A549 (cell line): ENCODE results near the gene SLC38A3. TPM values are rescaled to one million over a fixed set of nuclear protein-coding genes. Genes with fewer than 3 reads are reported as not detected.

Experiments used
- ATAC-seq, 2 experiments: fragments of 200-7000 bp in 1 of 2; fragments of >200 bp in 1 of 2; cut with Nextera tagmentation in 1 of 2; cut with Tn5 transposase in 1 of 2; 3 replicates each; pipeline versions ENCODE4 v1.8.0 to v1.9.1; 2018 to 2020; ENCODE audit warnings: mild to moderate bottlenecking in 1 of 2, moderate library complexity in 1 of 2
- CTCF ChIA-PET: fragments of 300-600 bp; sonication (Branson Sonifier 250); formaldehyde crosslinking; extraction: SDS; loops from one replicate; lab custom pipeline; 2021; ENCODE audit warnings: antibody characterized with exemption, inconsistent platforms; lab: Yijun Ruan, JAX
- POLR2A ChIA-PET: fragments of 350-600 bp; formaldehyde crosslinking; extraction: SDS; loops from one replicate; lab custom pipeline; 2021; ENCODE audit warnings: antibody characterized with exemption, inconsistent platforms; lab: Yijun Ruan, JAX
- DNase-seq, 2 experiments: peaks; one replicate each; pipeline versions ENCODE4 v3.0.0 to v3.0.0-alpha.2; 2011 to 2016; ENCODE audit warnings: low read depth in 1 of 2, low spot score in 1 of 2
- FAIRE-seq: peaks from 2 replicates; lab custom pipeline; 2011; peaks lifted over from hg19 to GRCh38; lab: Jason Lieb, UNC
- H3K27ac ChIP-seq, 2 experiments: fragments of >200 bp; sonication (Bioruptor Twin); formaldehyde crosslinking; 3 replicates each; pipeline ENCODE4 v1.5.1; 2016 to 2017
- H3K4me1 ChIP-seq: fragments of >200 bp; sonication (Bioruptor Twin); formaldehyde crosslinking; 3 replicates; pipeline ENCODE4 v1.6.1; 2016
- H3K4me2 ChIP-seq: fragments of >200 bp; sonication (Bioruptor Twin); formaldehyde crosslinking; 3 replicates; pipeline ENCODE4 v1.6.1; 2016
- H3K4me3 ChIP-seq: fragments of >200 bp; sonication (Bioruptor Twin); formaldehyde crosslinking; 3 replicates; pipeline ENCODE4 v1.5.1; 2016
- H3K9me3 ChIP-seq: fragments of >200 bp; sonication (Bioruptor Twin); formaldehyde crosslinking; 3 replicates; pipeline ENCODE4 v1.6.1; 2016
- ATOH8 ChIP-seq: fragments of 250-450 bp; sonication (Bioruptor Pico); IDR thresholded peaks from 2 replicates; pipeline ENCODE4 v1.5.0; 2020; ENCODE audit warnings: low read depth, mild to moderate bottlenecking, moderate library complexity
- BHLHE40 ChIP-seq: IDR thresholded peaks from 2 replicates; pipeline ENCODE4 v1.6.1; 2012; ENCODE audit warnings: low read depth, low read length, inconsistent platforms
- CBX8 ChIP-seq: fragments of 200-600 bp; sonication (generic); IDR thresholded peaks from 2 replicates; pipeline ENCODE4 v1.6.1; 2016
- CEBPB ChIP-seq, 2 experiments: fragments of >200 bp in 1 of 2; sonication (Bioruptor Twin) in 1 of 2; formaldehyde crosslinking in 1 of 2; IDR thresholded peaks; 2 replicates each; pipeline ENCODE4 v1.6.1; 2012 to 2016
- CHD2 ChIP-seq: fragments of 150-350 bp; IDR thresholded peaks from 2 replicates; pipeline ENCODE4 v1.6.1; 2014; ENCODE audit warnings: low read length; ENCODE audit not compliant: partially characterized antibody
- CHD4 ChIP-seq: fragments of 200-600 bp; sonication (generic); IDR thresholded peaks from 2 replicates; pipeline ENCODE4 v1.6.1; 2016; ENCODE audit warnings: antibody characterized with exemption, mild to moderate bottlenecking, borderline replicate concordance
- EHMT2 ChIP-seq: fragments of 200-600 bp; sonication (generic); IDR thresholded peaks from 2 replicates; pipeline ENCODE4 v1.6.1; 2016; ENCODE audit warnings: antibody characterized with exemption, low read depth, mild to moderate bottlenecking, moderate library complexity
- FOSB ChIP-seq: fragments of 250-450 bp; sonication (Bioruptor Pico); IDR thresholded peaks from 2 replicates; pipeline ENCODE4 v1.5.0; 2020; ENCODE audit warnings: mild to moderate bottlenecking, moderate library complexity
- FOSL2 ChIP-seq, 2 experiments: fragments of 450-650 bp in 1 of 2; fragments of >200 bp in 1 of 2; sonication (Bioruptor Twin) in 1 of 2; formaldehyde crosslinking; IDR thresholded peaks; 2 replicates each; pipeline versions ENCODE4 v1.5.0 to v1.6.1; 2016 to 2020; ENCODE audit warnings: mild to moderate bottlenecking in 1 of 2, moderate library complexity in 1 of 2
- GATA3 ChIP-seq: IDR thresholded peaks from 2 replicates; pipeline ENCODE4 v1.6.1; 2012; ENCODE audit warnings: borderline replicate concordance
- HDAC2 ChIP-seq: fragments of 200-600 bp; sonication (generic); IDR thresholded peaks from 2 replicates; pipeline ENCODE4 v1.6.1; 2016
- HMGXB4 ChIP-seq: fragments of 250-450 bp; sonication (Bioruptor Pico); IDR thresholded peaks from 2 replicates; pipeline ENCODE4 v1.5.0; 2021; ENCODE audit warnings: mild to moderate bottlenecking, moderate library complexity, borderline replicate concordance
- HOXB13 ChIP-seq: fragments of 250-450 bp; sonication (Bioruptor Pico); IDR thresholded peaks from 2 replicates; pipeline ENCODE4 v1.5.0; 2020; ENCODE audit warnings: low read depth, mild to moderate bottlenecking, moderate library complexity
- JUNB ChIP-seq: fragments of >200 bp; sonication (Bioruptor Twin); formaldehyde crosslinking; IDR thresholded peaks from 2 replicates; pipeline ENCODE4 v1.6.1; 2016
- KDM5A ChIP-seq: fragments of 200-600 bp; sonication (generic); IDR thresholded peaks from 2 replicates; pipeline ENCODE4 v1.6.1; 2016; ENCODE audit warnings: antibody characterized with exemption, mild to moderate bottlenecking
- MAX ChIP-seq: IDR thresholded peaks from 2 replicates; pipeline ENCODE4 v1.6.1; 2012
- MAZ ChIP-seq: fragments of 150-350 bp; IDR thresholded peaks from 2 replicates; pipeline ENCODE4 v1.6.1; 2014; ENCODE audit warnings: antibody characterized with exemption, low read depth, low read length, borderline replicate concordance
- MYC ChIP-seq: IDR thresholded peaks from 2 replicates; pipeline ENCODE4 v1.6.1; 2012; ENCODE audit warnings: mild to moderate bottlenecking, inconsistent platforms, low read length, improper control_type of control experiment, borderline replicate concordance
- NPAS2 ChIP-seq: fragments of 250-450 bp; sonication (Bioruptor Pico); IDR thresholded peaks from 2 replicates; pipeline ENCODE4 v1.8.0; 2022; ENCODE audit warnings: mild to moderate bottlenecking, moderate library complexity, borderline replicate concordance
- PHF8 ChIP-seq: fragments of 200-600 bp; sonication (generic); IDR thresholded peaks from 2 replicates; pipeline ENCODE4 v1.6.1; 2016; ENCODE audit warnings: low read depth, mild to moderate bottlenecking, antibody characterized with exemption, moderate library complexity, borderline replicate concordance
- RCOR1 ChIP-seq: fragments of 150-350 bp; IDR thresholded peaks from 2 replicates; pipeline ENCODE4 v1.6.1; 2014; ENCODE audit warnings: antibody characterized with exemption, low read length, low read depth
- RNF2 ChIP-seq: fragments of 200-600 bp; sonication (generic); IDR thresholded peaks from 2 replicates; pipeline ENCODE4 v1.6.1; 2016; ENCODE audit warnings: low read depth, mild to moderate bottlenecking, antibody characterized with exemption, moderate library complexity, borderline replicate concordance
- ZNF302 ChIP-seq: fragments of 250-450 bp; sonication (Bioruptor Pico); IDR thresholded peaks from 2 replicates; pipeline ENCODE4 v1.9.0; 2021; ENCODE audit warnings: inconsistent platforms, mild to moderate bottlenecking, moderate library complexity
- WGBS: methylation state at CpG from one replicate; pipeline ENCODE4 v1.1.6; 2017; ENCODE audit errors: missing lambda C conversion rate; 5-methylcytosine and 5-hydroxymethylcytosine counted together
- polyA plus RNA-seq, 4 experiments: library from polyadenylated mRNA; depleted of rRNA in 3 of 4; stranded (reverse); fragments of >200 nt; fragmentation: RNase III in 1 of 4; extraction: RNeasy Plus Mini Kit Qiagen cat#74134 plus additional on column Dnase treatment in 1 of 4; gene quantifications; 2 replicates in 3 of 4; 3 replicates in 1 of 4; pipeline ENCODE4 v1.2.3, GENCODE V29; 2011 to 2017

The SLC38A3 gene
- polyA plus RNA-seq, 2 of the 4 experiments (the other 2 are of a cell fraction): 0.05 TPM; not detected in 1

- no peaks in the 10 kb centered on the region for H3K9me3 ChIP-seq
- WGBS: 34% methylated on average over 13 of the region's 13 CpGs
- peak overlapping the region; percentile 76 to 91 for H3K27ac ChIP-seq
- ChIA-PET CTCF (interaction anchor here (0.9 to 16.1 kb wide), 5 partner anchors 9 to 89 kb away, joined by 3 to 219 read pairs (median 12); no protein-coding TSS in a partner anchor), POLR2A (interaction anchor here (0.7 to 1.3 kb wide), 2 partner anchors 10 to 29 kb away, joined by 3 to 4 read pairs; no protein-coding TSS in a partner anchor)
- DNase-seq: no peak
- H3K4me3 ChIP-seq: peak overlapping the region; percentile 69
- peak overlapping the region; percentile 99 for H3K4me2 ChIP-seq
- peaks cover 30% of the 10 kb centered on the region for H3K4me1 ChIP-seq
- TF ChIP-seq HDAC2 (no peak), MAX (no peak), PHF8 (0 out of 2 replicates have a peak, but pooled peaks have one; percentile 1), HMGXB4 (CRISPR knock-in tag) (no peak), GATA3 (no peak), MAZ (no peak), ATOH8 (no peak)
- no peak for FAIRE-seq
- ATAC-seq: no peak
Observed at GRCh38 chr3:50236484-50237132, 31.5 kb downstream of the SLC38A3 start.

- DNase-seq (no peak), FAIRE-seq (no peak), ATAC-seq (no peak)
- peak overlapping the region; percentile 76 to 91; a peak in 4 of 6 replicates for H3K27ac ChIP-seq
- H3K4me1 ChIP-seq: peaks cover 30% of the 10 kb centered on the region
- TF ChIP-seq JUNB: no peak
- TF ChIP-seq RCOR1: no peak
- no peak for TF ChIP-seq FOSL2 (IDR thresholded peaks at IDR 0.05)
- no peak for TF ChIP-seq FOSL2 (CRISPR knock-in tag; IDR thresholded peaks at IDR 0.05)
- no peak for TF ChIP-seq CHD2
- no peak for TF ChIP-seq CHD4
- TF ChIP-seq BHLHE40: no peak
- TF ChIP-seq HOXB13: no peak
- TF ChIP-seq NPAS2 (CRISPR knock-in tag): no peak
- no peak for TF ChIP-seq CEBPB (IDR thresholded peaks at IDR 0.05)
- TF ChIP-seq HDAC2: no peak
- no peak for TF ChIP-seq EHMT2
- no peak for TF ChIP-seq FOSB (CRISPR knock-in tag)
- TF ChIP-seq ZNF302 (CRISPR knock-in tag): no peak
- TF ChIP-seq RNF2: no peak
- no peak for TF ChIP-seq MYC
- TF ChIP-seq GATA3: no peak
- no peak for TF ChIP-seq KDM5A
- TF ChIP-seq CBX8: no peak
- H3K9me3 ChIP-seq: no peaks in the 10 kb centered on the region
- POLR2A ChIA-PET: interaction anchor here (0.7 kb wide), 1 partner anchor 9 kb away, joined by 3 read pairs; no protein-coding TSS in a partner anchor
- H3K4me2 ChIP-seq: peak overlapping the region; percentile 99
- CTCF ChIA-PET: interaction anchor here (0.6 to 16.1 kb wide), 6 partner anchors 10 to 188 kb away, joined by 3 to 219 read pairs (median 8); no protein-coding TSS in a partner anchor
- WGBS: 81% methylated on average over 5 of the region's 7 CpGs
- H3K4me3 ChIP-seq: peak overlapping the region; percentile 69
Observed at GRCh38 chr3:50237133-50237651, 32.1 kb downstream of the SLC38A3 start.
